NK-92 treated with Interleukin-12 subunit alpha and Interleukin-12 subunit beta, amount 100 ng/mL, for 24 hours (cell line): Measurements from ENCODE around the gene IGFL2.
"Not testable (repeated sequence)": the region's sequence is repeated elsewhere in the genome, so short reads cannot be mapped to it uniquely, and the experiment has no call there.

Experiments used
- DNase-seq: peaks from one replicate; lab custom pipeline; 2025; lab: John Stamatoyannopoulos, UW

Gene IGFL2

DNA sequence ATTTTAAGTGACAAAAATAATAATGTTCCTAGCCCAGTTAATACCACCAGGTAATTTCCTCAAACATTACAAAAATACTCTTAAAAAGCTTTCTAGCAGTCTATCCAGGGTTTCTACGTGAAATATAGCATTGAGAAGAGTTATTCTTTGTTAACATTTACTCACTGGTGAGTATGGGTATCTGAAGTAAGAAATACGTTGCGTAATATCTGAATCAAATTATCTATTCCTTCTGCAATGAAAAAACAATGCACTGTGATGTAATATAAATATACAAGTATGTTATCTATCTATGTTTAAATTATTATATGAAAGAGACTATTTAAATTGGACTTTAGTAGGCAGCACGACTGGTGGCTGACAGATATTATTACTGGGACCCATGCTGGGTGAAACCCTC, 5.7 kb upstream of the IGFL2 start:
- no peak for DNase-seq

GRCh38 chr19:46144756-46145155, 3.3 kb upstream of the IGFL2 start:
- DNase-seq, result no peak

DNA sequence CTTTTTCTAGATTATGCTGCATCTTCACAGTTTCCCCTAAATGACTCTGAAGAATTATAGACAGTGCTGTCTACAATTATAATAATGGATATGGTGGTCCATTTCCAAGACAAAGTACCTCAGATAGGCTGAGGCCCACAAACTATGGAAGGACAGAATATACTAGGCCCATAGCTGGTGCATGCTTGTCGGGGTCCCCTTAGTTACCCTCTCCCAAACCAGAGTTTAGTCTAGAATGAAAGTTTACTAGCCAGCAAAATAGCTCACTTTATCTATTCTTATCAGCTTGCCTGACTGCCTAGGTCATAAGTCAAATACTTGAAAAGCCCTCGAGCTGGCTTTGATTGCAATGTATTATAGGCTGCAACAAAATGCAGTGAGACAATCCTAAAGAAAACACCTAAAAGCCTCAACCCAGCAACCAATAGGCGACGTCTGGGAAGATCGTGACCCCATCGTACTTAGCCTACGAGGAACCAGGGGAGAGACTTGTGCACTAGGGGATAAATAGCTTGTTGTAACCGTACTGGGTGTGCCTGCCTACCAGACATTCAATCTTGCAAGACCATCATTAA, 785 bp upstream of the IGFL2 start:
- DNase-seq, result no peak

- DNase-seq, result no peak
Measured at GRCh38 chr19:46150606-46151005, 2.6 kb downstream of the IGFL2 start.

DNA sequence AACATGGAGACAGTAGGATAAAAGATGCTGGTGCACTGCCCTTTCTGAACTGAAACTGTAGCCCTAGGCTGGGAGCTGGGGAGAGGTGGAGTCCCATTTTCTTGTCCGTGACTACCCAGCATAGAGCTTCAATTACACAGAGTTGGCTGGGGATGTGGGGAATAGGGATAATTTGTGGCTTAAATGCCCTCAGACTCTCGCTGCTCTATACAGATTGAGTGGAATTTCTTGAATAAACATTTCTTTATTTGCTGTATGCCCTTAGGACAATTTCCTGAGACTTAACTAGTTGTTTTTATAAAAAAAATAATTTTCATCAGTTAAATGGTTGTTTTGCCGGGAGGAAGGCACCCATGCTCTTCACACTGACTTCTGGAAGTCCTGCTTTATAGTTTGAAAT, 7.2 kb downstream of the IGFL2 start:
- DNase-seq, result no peak

DNA sequence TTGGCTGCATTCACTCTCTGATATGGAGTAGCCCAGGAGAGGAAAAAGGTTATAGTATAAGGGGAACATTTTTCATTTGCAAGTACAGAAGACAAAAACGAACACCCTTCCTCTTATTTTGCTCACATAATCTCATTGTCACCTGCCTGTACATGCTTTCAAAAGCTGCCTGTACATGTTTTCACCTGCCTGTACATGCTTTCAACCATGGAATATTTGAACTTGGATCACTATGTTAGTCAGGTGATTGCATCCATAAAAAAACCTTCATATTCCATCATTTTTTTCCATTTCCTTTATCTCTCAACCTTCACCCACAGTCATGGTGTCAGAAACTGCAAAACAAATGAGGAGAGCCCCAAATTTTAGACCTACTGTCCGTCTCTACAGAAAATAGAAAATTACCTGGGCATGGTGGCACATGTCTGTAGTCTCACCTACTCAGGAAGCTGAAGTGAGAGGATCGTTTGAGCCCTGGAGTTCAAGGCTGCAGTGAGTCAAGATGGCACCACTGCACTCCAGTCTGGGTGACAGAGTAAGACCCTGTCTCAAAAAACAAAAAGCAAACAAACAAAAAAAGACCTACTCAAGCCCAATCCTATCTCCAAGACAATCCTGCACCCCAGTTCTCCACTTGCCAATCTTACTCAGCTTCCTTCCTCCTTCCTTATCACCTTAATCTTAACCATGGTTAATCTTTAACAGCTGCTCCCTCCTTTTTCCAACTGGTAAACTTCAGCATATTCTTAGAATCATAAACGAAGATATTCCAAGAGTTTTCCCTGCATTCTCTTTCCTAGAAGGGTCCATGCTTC, 11.6 kb downstream of the IGFL2 start:
- no peak for DNase-seq

GRCh38 chr19:46160233-46160775, 12.3 kb downstream of the IGFL2 start:
- DNase-seq, result no peak

- DNase-seq, result not testable (repeated sequence)
Measured at GRCh38 chr19:46161642-46162257, 13.7 kb downstream of the IGFL2 start.

GRCh38 chr19:46162731-46163130, 14.7 kb downstream of the IGFL2 start:
- no peak for DNase-seq

GRCh38 chr19:46173886-46174480, 25.9 kb downstream of the IGFL2 start:
- DNase-seq, result no peak

DNA sequence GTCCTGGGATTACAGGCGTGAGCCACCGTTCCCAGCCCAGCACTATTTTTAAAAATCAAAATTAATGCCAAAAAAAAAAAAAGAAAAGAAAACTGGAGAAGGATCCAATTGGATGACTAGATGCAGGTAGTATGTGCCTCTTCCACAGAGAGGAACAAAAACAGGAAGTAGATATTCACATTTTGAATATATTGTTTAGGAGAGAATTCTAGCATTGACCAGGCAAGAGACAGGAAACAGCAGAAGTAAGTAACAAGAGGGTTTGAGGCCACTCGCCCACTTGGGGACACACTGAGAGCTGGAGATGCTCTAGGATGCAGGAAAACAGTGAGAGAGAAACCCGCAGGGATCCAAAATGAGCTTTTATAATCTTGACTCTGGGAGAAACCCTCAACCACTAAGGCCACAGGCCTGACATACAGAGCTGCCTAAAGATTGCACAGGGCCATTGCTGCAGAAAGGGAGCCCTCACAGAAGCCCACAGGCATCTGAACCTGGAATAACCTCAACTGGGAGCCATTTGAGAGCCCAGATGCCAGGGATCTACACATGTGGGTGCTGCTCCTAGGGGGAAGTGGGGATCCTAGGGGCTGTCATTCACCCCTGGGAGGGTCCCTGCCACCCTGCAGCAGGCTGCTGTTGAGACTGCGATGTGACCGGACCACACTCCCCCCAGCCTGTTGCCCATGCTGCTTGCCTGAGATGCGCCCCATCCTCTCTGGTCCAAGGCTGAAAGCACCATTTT, 28.2 kb downstream of the IGFL2 start:
- no peak for DNase-seq

DNA sequence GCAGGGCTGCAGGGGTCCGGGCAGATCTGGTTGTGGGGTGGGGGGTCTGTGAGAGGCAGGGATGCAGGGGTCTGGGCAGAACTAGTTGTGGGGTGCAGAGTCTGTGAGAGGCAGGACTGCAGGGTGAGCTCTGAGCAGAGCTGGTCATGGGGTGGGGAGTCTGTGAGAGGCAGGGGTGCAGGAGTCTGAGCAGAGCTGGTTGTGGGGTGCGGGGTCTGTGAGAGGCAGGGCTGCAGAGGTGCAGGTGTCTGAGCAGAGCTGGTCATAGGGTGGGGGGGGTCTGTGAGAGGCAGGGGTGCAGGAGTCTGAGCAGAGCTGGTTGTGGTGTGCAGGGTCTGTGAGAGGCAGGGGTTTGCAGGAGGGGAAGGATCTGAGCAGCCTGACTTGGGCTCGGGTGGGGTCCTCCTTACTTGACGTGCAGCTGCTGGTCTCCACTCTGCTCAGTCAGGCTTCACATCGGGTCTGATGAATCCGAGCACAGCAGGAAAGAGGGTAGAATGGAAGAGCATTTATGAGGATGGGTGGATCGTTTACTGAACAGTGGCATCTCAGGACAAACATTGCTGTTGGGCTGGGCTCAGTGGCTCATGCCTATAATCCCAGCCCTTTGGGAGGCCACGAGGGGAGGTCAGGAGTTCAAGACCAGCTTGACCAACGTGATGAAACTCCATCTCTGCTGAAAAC, 31.2 kb downstream of the IGFL2 start:
- no peak for DNase-seq

DNA sequence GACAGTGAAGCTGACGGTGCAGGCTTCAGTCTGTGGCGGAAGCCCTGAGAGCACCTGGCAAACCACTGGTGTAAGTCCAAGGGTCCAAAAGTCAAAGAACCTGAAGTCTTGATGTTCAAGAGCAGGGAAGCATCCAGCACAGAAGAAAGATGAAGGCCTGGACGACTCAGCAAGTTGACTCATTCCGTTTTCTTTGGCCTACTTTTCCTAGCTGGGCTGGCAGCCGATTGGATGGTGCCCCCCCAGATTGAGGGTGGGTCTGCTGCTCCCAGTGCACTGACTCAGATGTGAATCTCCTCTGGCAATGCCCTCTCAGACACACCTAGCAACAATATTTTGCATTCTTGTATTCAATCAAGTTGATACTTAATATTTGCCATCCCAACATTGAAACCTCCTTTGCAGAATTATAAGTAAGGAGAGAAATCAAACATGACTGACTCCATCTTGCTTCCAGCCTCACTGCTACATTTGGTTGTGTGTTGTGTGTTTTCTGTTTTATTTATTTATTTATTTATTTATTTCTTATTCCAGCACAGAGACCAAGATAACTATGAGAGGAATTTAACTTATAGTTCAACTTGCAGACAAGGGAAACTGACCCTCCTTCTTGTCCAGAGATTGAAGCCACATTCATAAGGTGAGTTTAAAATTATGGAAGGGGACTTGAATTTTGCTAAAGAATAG, 32.8 kb downstream of the IGFL2 start:
- no peak for DNase-seq

DNA sequence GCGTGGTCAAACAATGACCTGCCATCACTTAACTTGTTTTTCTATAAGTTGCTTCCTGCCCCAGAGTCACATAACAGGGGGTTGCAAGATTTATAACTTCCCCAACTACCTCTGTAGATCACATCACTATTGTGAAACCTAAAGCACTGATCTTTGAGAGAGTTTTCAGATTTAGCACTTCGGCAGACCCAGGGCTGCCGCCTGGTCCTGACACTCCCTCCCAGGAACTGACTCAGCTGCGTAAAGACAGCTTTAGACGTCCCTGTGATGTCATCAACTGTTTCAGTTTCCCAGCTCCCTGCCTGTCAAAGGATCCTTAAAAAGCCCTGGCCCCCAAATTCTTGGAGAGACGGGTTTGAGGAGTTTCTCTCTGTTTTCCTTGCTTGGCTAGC, 33.3 kb downstream of the IGFL2 start:
- DNase-seq, result peak; percentile 23

DNA sequence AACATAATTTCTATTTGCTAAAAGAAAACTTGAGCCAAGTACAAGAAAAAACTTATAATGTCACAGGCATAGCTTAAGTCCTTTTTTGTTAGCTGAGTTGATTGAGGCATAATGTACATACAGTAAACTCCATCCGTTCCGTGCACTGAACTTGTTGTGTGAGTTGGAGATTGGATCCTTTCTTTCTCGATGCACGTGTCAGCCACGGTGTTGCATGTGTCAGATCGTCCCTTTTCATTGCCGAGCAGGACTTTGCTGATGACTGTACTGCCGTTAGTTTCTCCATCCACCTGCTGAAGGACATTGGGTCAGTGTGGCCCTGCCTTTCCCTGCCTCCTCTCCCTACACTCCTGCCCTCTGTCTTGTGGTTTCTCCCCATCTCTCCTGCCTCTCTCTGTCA, 34.4 kb downstream of the IGFL2 start:
- DNase-seq, result no peak

- DNase-seq, result not testable (repeated sequence)
Measured at GRCh38 chr19:46184775-46185710, 37.0 kb downstream of the IGFL2 start.

DNA sequence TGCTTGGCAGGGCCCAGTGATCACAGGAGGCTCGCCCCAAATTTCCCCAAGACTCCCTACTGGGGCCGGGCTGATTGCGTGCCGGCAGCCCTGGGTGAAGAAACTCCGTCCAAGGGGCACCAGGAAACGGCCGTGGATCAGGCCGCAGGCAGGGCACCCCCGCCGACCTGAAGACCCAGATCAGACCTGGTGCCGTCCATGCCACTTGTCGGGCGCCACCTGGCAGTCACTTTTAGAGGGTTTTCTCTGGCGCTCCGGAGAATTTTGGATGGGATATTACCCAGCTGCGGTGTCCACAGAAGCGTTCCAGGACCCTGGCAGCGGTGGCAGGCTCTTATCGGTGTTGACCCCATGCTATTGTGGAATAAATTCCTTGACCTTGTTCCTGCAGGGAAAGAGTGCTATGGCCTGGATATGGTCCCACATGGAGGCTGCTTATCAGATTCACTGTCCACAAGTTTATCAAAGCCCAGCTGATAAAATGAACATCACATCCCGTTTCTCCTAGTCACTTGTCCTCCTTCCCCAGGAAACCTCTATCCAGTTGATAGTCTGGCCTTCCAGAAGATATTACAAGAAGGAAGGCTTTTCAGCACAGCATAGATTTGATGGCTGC, 38.2 kb downstream of the IGFL2 start:
- no peak for DNase-seq

DNA sequence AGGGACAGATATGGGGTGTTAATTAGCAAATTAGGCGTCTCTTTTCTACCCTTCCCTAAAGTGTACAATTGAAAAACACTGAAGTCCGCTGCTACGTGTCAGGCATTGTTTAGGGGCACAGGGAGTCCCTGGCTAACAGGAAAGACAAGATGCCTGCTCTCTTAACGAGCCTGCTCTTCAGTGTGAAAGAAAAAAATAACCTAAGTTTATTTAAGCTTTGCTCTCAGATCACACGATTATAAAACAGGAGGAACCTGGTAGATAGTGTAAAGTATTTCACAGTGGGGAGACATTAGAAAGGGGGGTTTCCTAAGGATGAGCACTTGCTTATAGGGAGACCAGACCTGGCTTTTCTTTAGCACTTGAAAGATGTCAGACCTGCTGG, 38.7 kb downstream of the IGFL2 start:
- no peak for DNase-seq
